Activated naive CD4-positive, alpha-beta T cell treated with Interleukin-2 at 50 U/mL for 16 hours (primary cell): ENCODE measurements around the gene DHRS13.
"Not testable (repeated sequence)": the region's sequence is repeated elsewhere in the genome, so short reads cannot be mapped to it uniquely, and the experiment has no call there.

Source experiments
- DNase-seq: peaks from one replicate; pipeline ENCODE4 v3.0.0-alpha.2; 2020

Gene DHRS13

GRCh38 chr17:28935744-28936460, 33.0 kb upstream of the DHRS13 start:
- no peak for DNase-seq

GRCh38 chr17:28934508-28934907, 31.6 kb upstream of the DHRS13 start:
- DNase-seq: not testable (repeated sequence)

DNA sequence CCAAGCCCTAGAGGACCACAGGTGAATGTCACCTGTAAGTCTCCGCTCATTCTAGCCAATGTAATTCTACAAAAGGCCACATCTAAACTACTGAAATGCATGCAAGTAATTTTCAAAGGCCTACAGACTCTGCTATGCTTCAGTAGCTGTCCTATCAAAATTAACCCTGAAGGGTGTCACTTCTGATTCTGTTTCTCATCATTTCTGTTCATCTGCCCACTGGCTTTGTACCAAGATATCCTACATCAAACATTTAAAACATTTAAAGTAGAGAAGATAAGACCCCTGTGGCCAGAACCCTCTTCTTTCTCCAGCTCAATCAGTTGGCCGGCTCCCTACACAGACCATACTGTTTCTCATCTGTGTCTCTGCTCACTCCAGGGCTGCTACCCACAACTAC, 26.9 kb upstream of the DHRS13 start:
- DNase-seq: no peak

DNA sequence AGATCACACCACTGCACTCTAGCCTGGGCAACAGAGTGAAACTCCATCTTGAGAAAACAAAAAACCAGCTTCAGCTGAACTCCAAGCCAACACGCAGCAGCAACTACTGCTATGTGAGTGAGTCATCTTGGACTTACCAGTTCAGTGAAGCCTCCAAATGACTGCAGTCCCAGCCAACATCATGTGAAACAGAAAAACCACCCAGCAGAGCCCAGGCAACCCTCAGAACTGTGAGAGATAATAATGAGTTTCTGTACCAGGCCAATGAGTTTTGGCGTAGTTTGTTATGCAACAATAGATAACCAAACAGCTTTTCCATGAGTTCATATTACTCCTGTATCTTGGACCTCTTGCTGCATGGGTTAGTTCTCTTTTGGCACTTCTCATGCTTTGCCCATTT, 25.2 kb upstream of the DHRS13 start:
- peak; percentile 47 for DNase-seq

DNA sequence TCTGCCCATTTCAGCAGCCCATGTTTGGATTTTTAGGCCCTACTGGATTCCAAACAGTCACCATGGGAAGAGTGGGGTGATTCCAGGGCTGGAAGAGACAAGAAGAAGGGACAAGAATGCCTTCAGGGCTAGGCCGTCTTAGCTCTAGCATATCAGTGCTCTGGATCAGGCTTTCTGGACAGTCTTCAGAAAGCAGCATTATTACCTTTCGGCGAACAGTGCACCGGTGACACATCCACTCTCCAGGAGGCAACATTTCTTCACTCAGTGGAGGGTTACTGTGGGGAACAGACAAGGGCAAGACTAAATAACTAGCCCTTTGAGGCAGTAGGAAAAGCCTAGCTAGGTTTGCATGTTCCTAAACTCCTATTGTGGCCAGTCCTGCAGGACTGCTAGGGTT, 23.9 kb upstream of the DHRS13 start:
- DNase-seq: no peak

DNA sequence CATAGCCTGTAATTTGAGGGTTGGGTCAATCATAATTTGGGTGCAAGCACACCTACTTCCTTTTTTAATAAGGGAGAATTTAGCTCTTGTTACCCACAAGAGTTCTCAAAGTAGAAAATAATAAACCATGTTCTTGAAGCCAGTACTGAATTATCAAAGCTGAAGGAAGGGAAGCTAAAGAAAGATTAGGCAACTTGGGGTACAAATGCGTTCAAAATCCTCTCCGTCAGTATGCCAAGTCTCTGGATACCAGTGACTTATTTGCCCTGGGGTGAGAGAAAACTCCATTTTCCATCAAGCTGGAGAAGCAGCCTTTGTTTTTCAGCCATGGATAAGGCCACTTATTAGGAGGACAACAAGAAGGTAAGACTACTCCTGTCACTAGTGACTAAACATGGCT, 23.5 kb upstream of the DHRS13 start:
- no peak for DNase-seq

DNA sequence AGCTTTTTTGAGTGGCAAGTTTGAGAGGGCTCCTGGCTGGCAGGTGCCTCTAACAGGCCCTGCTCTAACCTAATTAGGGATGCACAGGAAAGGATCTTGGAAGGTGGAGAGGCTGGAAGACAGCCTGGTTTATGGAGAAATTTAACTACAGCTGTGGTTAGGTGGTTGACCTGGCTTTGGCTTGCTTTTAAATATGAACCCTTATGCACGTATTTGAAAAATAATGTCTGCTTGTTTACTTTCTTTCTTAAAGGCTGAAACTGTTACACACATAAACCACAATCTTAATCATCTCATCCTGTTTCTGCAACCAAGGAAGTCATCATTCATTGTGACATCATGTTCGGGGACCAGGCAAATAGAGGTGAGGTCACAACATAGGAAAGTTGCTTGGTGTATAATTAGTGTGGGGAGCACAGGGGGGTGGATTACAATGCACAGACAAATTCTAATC, 23.1 kb upstream of the DHRS13 start:
- peak; percentile 44 for DNase-seq

DNA sequence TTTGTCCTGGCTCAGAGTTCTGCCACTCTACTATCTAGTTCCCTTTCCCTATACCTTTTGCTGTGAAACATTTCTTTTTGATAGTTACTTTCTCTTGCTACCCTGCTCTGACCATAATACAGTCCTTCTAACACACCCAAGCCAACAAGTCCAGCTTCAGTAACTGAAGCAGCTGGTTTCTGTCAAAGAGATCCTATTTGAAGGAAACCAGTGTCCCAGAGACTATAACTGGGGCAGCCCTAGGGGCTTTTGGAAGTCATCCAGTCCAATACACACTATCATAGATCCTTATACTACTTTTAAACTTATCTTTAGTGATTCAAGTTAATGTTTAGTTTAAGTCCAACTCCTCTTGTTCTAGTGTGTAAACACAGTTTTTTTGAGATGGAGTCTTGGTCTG, 17.3 kb upstream of the DHRS13 start:
- DNase-seq: no peak

DNA sequence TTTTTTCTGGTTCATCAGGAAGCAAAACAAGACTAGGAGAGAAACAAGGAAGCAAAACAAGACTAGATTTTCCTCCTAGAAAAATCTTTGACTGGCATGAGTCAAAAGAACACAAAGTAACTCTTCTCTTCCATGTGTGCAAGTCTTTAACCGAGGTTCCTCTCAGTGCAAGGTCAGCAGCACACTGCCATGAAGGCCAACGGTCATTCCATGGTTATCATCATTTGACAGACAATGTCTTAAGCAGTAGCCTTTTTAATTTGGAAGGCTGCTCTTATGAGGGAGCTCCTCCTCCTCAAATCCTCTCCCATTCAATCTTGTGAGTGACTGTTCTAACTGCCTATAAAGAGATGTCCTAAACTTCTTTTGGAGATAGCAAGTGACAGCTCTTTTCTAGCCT, 15.4 kb upstream of the DHRS13 start:
- DNase-seq: no peak

DNA sequence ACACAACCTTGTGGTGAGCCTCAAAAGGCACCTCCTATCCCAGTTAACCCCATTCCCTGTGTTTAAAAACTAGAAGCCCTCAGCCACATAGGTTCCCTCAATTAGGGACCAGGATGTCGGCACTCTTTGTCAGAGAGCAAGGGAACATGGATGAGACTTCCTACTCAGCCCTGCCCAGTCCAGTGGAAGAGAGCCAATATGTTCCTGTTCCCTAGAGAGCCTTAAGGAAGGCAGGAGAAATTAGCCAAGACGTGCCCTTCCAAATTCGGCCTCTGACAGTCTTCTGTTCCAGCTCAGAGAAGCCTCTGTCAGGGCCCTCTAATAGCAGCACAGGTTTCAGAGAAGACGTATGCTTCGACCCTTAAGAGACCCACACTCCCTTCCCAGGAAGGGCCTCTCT, 14.6 kb upstream of the DHRS13 start:
- DNase-seq: no peak

DNA sequence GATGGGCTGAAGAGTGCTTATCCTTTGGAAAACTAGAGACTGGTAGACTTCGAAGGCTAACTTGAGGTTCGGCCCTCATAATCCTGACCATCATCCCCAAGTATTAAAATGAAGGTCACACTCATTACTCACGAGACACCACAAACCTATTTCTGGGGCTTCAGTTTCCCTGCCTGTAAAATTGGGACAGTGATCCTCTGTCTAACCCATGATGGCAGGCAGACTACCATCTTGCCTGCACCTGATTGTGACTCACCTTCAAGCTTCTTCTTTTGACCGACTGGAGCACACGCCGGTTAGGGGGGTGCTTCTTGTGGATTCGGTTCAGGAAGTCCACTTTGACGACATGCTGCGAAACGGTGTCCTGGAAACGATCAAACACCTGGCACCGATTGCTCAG, 14.2 kb upstream of the DHRS13 start:
- DNase-seq: no peak

DNA sequence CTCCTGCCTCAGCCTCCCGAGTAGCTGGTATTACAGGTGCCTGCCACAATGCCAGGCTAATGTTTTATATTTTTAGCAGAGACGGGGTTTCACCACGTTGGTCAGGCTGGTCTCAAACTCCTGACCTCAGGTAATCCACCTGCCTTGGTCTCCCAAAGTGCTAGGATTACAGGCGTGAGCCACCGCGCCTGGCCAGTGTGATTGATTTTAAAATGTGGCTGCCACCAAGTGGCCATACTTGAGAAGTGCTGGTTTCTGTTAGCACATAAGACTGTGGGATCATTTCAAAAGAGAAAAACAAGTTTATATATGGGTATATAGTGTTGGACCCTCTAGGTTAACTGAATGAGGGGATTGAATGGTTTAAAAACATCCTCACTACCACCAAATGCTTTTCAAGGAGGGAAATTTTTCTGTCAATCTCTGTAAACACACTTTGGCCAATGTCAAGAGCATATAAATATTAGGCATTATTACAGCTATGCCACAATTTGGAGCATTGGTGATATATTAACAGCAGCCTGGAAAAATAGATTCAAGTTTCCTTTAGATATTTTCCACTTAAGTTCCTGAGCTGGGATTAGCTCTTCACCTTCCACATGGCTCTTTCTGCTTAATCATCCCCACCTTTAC, 13.5 kb upstream of the DHRS13 start:
- DNase-seq: peak; percentile 51

GRCh38 chr17:28912938-28913333, 10.1 kb upstream of the DHRS13 start:
- no peak for DNase-seq

DNA sequence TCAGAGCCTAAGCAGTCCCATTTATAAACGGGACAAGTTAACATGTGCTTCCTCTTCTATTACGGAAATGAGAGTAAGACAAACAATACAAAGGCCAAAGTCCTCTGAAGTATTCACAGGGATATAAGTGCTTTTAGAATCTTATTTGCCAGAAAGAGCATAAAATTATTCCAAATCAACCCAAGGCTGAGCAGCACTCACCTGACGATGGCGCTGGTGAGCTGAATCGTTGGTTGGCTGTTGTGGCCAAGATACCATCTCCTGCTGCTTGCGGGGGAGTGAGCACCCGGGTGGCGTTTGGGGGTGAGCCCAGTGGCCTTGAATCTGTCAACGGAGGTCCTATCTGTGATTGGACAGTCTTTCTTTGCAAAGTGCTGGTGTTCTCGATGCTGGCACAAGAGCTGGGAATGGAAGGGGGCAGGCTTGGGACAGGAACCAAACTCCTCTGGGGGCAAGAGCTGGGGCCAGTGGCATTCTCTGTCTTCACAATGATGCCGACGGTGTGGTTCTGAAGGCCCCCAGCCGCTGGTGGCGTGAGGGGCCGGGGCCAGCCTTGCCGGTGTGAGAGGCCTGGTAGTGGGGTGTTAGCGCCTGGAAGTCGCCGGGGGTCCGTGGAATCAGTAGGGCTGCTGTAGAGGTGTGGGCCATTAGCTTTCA, 9.5 kb upstream of the DHRS13 start:
- no peak for DNase-seq

- DNase-seq: no peak
Observed at GRCh38 chr17:28911411-28912045, 8.6 kb upstream of the DHRS13 start.

DNA sequence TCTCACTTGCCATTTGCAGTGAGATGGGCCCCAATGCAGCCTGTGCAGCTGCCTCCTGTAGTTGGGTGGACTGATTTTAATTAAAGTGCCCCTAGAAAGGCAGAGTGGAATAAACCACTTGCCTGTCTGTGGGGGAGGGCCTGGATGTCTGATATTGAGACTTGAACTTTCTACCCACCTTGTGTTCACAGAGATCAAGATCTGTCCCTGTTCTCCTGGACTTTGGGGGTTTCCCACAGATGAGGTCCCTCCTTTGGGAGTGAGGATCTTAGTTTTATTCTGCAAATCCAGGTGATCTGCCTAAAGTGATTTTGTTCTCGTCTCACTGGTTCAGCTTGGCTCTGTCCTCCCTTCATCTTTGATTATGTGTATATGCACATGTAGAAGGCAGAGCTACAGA, 7.7 kb upstream of the DHRS13 start:
- no peak for DNase-seq

- DNase-seq: no peak
Observed at GRCh38 chr17:28908640-28909167, 5.8 kb upstream of the DHRS13 start.

DNA sequence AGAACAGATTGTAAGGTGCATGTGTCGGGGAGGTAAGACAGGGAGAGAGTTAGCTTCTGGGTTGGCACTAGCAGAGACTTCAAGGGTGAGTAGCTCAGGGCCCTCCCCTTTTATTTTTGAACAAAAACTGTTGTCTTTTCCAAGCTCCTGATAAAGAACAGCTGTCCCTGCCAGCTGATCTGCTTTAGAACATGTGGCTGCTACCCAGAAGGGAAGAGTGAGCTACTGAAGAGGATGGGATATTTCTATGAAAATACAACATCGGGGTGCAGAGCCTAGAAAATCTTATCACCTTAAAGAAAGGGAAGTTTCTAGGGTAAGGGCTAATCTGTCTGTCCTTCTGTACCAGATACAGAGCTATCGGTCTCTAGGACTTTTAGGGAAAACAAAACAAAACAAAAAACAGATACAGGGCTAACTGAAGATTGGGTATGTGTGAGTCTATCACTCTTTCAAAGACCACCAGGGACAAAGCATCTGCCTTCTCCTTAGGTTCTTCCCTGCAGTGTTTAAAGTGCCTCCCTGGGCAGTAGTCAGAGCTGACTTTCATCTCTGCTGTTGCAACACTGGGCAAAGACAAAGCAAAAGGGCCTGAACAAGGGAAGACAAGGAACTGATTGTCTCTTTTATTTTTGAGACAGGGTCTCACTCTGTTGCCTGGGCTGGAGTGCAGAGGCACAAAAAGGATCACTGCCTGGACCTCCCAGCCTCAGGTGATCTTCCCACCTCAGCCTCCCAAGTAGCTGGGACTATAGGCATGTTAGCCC, 5.0 kb upstream of the DHRS13 start:
- DNase-seq: no peak

DNA sequence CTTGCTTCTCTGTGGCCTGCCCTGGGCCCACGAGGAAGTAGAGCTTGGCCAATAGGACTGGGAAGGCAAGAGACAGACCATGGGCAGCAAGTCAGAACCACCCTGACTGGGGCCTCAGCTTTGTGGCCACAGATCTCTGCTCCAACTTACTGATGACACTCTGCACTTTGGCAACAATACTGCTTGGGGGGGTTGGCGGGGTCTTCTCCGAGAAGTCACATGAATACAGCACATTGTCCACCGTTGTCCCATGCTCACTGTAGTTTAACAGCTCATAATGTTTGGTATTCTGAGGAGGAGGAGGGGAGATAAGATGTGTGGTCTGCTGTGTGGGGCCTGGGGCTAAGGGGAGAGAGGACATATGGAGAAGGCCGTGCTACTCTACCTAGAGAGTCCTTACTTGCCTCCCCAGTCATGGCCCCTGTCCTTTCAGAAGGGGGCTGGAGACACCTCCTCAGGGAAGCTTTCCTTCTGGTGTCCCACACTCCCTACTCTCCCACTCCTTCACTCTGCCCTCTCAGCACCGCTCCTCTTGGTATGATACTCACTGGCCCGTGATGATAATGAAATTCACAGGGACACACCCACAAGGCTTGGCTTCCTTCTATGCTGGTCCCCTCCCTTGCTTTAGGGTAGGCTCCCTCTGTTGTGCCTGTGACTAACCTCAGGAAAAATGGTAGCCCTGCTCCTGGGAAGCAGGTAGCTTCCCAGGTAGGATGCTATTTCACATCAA, 4.0 kb upstream of the DHRS13 start:
- no peak for DNase-seq

GRCh38 chr17:28906276-28906675, 3.4 kb upstream of the DHRS13 start:
- no peak for DNase-seq

- DNase-seq: no peak
Observed at GRCh38 chr17:28904800-28905199, 1.9 kb upstream of the DHRS13 start.

- DNase-seq: not testable (repeated sequence)
Observed at GRCh38 chr17:28903546-28903841, 615 bp upstream of the DHRS13 start.
